Activated T-cell treated with anti-CD3 and anti-CD28 coated beads for 1 hour (primary cell): ENCODE data around the gene RIPOR1.

Experiments used
- DNase-seq: peaks from one replicate; pipeline ENCODE4 v3.0.0-alpha.2; 2020; ENCODE audit warnings: low read depth

Gene RIPOR1

DNA sequence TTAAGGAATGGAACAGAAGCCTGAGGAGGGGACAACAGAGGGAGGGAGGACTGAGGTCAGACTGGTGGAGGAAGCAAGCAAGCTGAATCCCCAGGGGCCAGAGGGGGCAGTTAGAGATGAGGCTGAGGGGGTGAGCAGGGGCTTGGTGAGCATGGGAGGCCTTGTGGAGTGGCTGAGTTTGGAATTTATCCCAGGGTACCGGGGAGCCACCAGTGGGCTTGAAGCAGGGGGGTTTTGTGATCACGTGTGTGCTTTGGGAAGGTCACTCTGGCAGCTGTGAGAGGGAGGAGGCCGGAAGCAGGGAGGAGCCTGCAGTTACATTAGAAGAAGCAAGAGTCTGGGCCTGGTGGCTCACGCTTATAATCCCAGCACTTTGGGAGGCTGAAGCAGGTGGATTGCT lies 23.8 kb downstream of the RIPOR1 start:
- no peak for DNase-seq

DNA sequence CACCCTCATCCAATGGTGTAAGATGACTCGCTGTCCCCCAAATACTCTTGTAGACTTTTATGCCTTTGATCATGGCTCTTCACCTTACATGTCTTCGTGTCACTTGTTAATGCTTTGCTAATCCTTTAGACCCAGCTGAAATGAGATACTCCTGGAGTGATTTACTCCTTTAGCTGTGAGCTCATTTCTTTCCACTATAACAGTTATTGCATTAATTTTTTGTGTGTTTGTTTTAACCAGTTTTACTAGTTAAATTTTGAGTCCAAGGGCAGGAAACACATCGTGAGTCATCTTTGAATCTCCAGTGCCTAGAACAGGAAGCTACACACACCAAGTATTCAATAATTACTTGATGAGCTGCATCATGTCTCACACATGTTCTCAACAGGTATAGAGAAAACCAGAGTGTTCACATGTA lies 27.2 kb downstream of the RIPOR1 start:
- DNase-seq: no peak

DNA sequence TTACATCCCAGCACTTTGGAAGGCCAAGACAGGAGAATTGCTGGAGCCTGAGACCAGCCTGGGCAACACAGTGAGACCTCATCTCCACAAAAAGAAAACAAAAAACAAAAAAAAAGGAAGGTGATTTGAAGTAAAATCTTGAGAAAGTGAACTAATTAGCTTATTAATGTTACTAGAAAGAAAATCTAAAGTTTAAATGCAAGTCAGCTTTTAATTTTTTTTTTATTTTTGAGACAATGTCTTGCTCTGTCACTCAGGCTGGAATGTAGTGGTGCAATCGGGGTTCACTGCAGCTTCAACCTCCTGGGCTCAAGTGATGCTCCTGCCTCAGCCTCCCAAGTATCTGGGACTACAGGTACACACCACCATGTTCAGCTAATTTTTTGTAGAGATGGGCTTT lies 30.2 kb downstream of the RIPOR1 start:
- DNase-seq: no peak

DNA sequence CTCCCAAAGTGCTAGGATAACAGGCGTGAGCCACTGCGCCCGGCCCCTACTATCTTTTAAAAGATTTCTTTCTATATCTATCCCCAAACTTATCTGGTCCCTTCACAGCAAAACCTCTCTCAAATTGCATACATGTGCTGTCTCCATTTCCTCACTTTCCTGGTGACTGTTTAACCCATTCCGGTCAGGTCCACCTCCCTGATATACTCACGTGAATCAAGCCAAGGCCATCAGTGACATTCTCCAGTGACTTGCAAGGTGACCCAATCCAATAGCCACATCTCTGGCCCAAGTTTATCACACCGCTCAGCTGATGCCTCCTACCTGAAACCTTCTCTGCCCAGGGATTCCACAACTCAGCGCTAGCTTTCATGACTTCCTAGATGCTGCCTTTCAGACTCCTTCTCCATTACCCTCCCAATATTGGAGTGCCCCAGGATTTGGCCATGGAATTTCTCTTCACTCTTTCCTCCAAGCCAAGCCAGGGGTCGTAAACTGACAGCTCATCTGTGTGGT lies 32.3 kb downstream of the RIPOR1 start:
- DNase-seq: no peak

DNA sequence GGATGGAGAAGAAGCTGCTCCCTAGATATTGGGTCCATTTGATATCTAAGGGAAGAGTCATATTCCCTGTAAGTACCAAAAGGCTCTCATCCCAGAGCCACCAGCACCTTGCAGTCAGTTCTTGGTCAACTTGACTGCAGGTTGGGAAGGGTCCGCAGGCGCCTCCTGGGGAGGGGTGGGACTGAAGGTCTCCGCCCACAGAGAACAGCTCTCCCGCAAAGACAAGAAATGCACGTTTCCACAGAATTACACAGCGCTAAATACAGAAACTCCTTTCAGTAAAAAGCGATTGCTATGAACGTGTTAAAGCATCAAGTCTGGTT lies 32.8 kb downstream of the RIPOR1 start:
- no peak for DNase-seq

GRCh38 chr16:67561824-67562525 lies 33.3 kb downstream of the RIPOR1 start:
- peak; percentile 94 for DNase-seq

DNA sequence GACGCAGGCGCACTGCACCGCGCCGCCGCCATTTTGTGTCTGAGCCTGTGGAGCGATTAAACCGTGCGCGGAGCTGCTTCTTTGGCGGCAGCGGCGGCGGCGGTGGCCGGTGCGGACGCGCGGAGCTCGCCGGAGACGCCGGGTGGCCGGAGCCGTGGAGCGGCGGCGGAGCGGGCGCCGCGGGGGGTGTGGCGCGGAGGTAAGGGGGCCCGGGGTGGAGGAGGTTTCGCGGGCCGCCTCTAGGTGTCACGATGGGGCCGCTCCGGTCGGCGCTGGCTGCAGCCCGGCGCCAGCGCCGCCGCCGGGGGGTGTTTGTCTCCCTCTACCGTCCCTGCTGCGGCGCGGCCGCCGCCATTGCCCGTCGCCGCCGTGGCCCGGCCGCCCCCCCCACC lies 33.9 kb downstream of the RIPOR1 start, which contains the start of gene CTCF:
Gene CTCF, plus strand, starts transcription at position 1 of the 392 bp plus-strand sequence. CDS start 48,307 bp downstream, outside the sequence.
- peak; percentile 72 for DNase-seq

DNA sequence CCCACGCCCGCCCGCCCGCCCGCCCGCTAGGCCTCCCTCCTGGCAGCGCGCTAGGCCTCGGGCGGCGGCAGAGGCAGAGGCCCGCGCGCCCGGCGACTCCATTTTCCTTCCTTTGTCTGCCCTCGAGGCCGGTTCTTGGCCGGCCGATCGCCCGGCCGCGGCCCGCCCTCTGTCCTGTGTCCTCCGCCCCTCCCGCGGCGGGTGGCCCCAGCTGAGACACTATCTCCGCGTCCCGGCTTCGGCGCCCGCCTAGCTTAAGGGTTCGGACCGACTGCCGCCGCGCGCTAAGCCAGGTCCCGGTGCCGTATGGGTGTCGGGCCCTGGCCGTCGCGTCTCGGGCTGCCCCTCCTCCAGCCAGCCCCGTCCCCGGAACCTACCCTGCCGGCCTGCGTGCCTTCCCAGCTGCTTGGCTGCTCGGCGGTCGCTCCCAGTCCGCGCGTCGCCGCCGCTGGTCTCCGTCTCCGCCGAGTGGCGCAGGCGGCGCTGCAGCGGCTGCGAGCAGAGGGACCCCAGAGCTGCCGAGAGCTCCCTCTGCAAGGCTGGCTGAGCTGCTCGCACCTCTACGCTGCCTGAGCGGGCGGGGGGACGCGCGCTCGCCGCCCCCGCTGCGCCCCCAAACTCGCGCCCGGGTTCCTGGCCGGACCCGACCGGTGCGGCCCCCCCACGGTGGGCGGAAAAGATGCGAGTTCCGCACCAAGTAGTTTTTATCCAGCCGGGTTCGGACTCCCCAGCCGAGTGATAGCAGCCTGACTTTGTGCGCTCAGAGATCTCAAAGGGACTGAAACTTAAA lies 34.5 kb downstream of the RIPOR1 start:
- peak; percentile 47 for DNase-seq

GRCh38 chr16:67563708-67564468 lies 35.3 kb downstream of the RIPOR1 start:
- no peak for DNase-seq

DNA sequence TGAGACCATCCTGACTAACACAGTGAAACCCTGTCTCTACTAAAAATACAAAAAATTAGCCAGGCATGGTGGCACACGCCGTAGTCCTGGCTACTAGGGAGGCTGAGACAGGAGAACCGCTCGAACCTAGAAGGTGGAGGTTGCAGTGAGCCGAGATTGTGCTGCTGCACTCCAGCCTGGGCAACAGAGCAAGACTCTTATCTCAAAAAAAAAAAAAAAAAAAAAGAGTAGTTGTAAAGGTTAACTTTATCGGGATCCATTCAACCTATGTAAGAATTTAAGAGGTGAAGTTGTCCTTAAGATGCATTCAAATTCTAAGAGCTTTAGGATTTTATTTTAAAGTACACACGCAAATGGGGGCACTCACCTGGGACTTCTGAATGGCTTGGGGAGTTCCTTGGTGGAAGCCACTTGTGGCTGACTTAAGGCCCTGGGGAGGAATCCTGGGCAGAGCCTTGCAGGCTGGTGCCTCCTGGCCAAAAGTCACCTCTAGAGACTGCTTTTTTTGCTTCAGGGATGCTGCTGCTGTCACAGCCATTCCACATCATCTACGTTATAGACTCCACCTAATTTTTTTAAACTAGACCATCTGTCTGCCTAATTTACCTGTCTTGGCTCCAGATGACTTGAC lies 37.0 kb downstream of the RIPOR1 start:
- DNase-seq: no peak

GRCh38 chr16:67571464-67571863 lies 42.8 kb downstream of the RIPOR1 start:
- DNase-seq: no peak

DNA sequence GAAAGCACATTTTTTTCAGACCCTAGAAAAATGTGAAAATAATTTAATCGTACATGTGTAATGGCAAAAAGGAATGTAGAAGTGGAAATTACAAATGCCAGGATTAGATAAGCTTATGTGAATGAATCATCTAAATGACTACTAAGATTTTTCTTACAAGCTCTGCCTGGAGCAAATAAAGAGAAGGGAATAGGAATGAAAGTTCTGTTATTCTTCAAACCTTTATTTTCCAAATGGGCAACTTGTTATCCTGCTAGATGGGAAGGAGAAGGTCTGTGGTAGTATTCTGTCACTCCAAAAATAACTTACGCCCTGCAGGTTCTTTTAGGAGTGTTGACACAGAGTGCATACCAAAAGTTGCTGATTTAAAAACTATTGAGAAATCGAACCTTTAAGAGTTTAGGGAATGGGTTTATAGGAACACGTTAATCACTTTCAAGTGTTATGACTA lies 43.4 kb downstream of the RIPOR1 start:
- no peak for DNase-seq

DNA sequence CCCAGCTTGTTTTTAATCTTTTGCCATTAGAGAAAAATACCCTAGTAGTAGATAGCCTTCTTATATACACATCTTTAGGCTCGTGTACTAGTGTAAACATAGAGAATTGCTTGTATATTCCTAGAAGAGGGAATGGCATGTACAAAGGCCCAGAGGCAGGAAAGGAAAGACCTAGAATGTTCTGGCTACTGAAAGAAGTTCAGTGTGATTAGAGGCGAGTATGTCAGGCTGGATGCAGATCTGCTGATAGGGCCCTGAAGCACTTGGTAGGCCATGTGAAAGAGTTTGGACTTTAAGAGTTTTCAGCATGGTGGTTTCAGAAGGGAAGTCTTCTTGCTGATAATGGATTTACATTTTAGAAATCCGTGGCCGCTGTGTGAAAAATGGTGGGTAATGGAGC lies 51.1 kb downstream of the RIPOR1 start:
- no peak for DNase-seq

GRCh38 chr16:67580202-67580601 lies 51.6 kb downstream of the RIPOR1 start:
- no peak for DNase-seq

DNA sequence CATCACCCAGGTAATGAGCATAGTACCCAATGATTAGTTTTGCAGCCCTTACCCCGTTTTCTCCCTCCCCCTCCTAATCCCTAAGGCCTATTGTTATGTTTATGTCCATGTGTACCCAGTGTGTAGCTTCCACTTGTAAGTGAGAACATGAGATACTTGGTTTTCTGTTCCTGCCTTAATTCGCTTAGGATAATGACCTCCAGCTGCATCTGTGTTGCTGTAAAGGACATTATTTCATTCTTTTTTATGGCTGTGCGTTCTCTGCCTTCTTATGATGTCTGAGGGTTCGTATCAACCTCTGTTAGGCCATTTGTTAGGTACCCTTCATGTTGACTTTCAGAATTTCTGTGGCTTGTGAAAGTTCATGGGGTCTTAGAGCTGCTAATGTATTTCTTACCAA lies 64.7 kb downstream of the RIPOR1 start:
- no peak for DNase-seq

DNA sequence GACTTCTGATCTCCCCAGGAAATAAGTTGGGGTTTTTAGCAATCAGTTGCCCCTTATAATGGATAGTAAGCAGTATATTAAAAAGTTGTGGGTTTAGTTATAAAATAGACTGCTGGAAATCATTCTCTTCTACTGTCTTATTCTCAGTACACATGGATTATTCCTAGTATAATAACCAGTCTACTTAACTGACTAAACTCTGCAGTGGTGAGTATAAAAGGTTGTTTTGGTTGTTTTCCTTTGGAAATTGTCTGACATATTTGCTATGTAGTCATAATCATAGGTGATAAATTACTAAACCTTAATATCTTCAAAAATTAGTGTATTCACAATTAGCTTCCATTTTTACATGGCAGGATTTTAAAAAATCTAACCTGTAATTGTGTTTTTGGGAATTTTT lies 65.1 kb downstream of the RIPOR1 start:
- no peak for DNase-seq

- DNase-seq: no peak
Observed at GRCh38 chr16:67594256-67594915, 65.8 kb downstream of the RIPOR1 start.

- DNase-seq: no peak
Observed at GRCh38 chr16:67594956-67595355, 66.3 kb downstream of the RIPOR1 start.
